ENCODE results near the gene CYP4F8. TPM values are rescaled to one million over a fixed set of nuclear protein-coding genes. Genes with fewer than 3 reads are reported as not detected.
"Not testable (repeated sequence)": the region's sequence is repeated elsewhere in the genome, so short reads cannot be mapped to it uniquely, and the experiment has no call there.

The CYP4F8 gene
- total RNA-seq, 1 experiment from 2014 or later = not detected

GRCh38 chr19:15679089-15679488, 64.1 kb downstream of the CYP4F8 start:
- H3K23ac ChIP-seq (ENCODE audit: insufficient read length, low read depth, low read length) = no peak overlapping the region
- H3K79me1 ChIP-seq (ENCODE audit: insufficient read depth, low read depth, low read length, poor library complexity, severe bottlenecking) = no peaks in the 10 kb centered on the region
- H3K9me3 Mint-ChIP-seq = peaks cover 91 to 97% of the 10 kb centered on the region in 2 experiments
- H2AFZ ChIP-seq (ENCODE audit: low read length) = no peak overlapping the region
- H3K79me2 ChIP-seq (ENCODE audit: insufficient read depth, low read length) = no peaks in the 10 kb centered on the region
- H3K4me1 Mint-ChIP-seq = no peaks in the 10 kb centered on the region
- no peak overlapping the region for H3K4me2 ChIP-seq (ENCODE audit: insufficient read depth, insufficient read length, low read length)
- no peak overlapping the region for H2BK12ac ChIP-seq (ENCODE audit: insufficient read length, low read depth, low read length)
- H4K5ac ChIP-seq (ENCODE audit: insufficient read length, low read depth, low read length) = no peak overlapping the region
- H3K9me3 ChIP-seq (ENCODE audit: control insufficient read depth, low read depth, low read length) = peaks cover 89% of the 10 kb centered on the region
- no peaks in the 10 kb centered on the region for H3K23me2 ChIP-seq (ENCODE audit: insufficient read length, low read depth, low read length, poor library complexity, severe bottlenecking)
- H3K9ac ChIP-seq (ENCODE audit: extremely low read depth, insufficient read length, low read length) = no peak overlapping the region
- no peak overlapping the region for H2BK120ac ChIP-seq (ENCODE audit: low read depth, low read length, poor library complexity, severe bottlenecking)
- no peaks in the 10 kb centered on the region for H4K20me1 ChIP-seq (ENCODE audit: control insufficient read depth, insufficient read depth, insufficient read length)
- no peak overlapping the region for H3K27ac ChIP-seq (ENCODE audit: insufficient read length, low read depth, low read length)
- H3K56ac ChIP-seq (ENCODE audit: insufficient read length, low read depth, low read length) = no peak overlapping the region
- peaks cover 5 to 21% (median 21%) of the 10 kb centered on the region in 3 experiments; a peak in 6 of 7 replicates for H3K36me3 Mint-ChIP-seq (ENCODE audit: insufficient read depth in 1 of 3, low read depth in 3 of 3)
- H3K27ac Mint-ChIP-seq = no peak overlapping the region; a peak in 1 of 7 replicates
- no peak overlapping the region for H3T11ph ChIP-seq (ENCODE audit: low read length)
- H3K27me3 Mint-ChIP-seq (ENCODE audit: low read depth) = peaks cover 2% of the 10 kb centered on the region
- H2AK5ac ChIP-seq (ENCODE audit: insufficient read length, low read length) = no peak overlapping the region
- H3K18ac ChIP-seq (ENCODE audit: insufficient read length, low read depth, low read length) = no peak overlapping the region
- WGBS (ENCODE audit: extremely low coverage, insufficient read length, low lambda C conversion rate) = no CpG with 5 or more reads among the region's 4 CpGs
- no peaks in the 10 kb centered on the region for H3K27me3 ChIP-seq (ENCODE audit: insufficient read depth, low read length)
- DNase-seq = no peak
- no peak overlapping the region for H2BK5ac ChIP-seq (ENCODE audit: insufficient read length, low read length)
- H4K8ac ChIP-seq (replicated peaks; ENCODE audit: insufficient read length, low read depth, low read length) = no peak overlapping the region
- H3K4me3 Mint-ChIP-seq = no peak overlapping the region
- no peak for TF ChIP-seq CTCF (conservative IDR thresholded peaks at IDR 0.05)
- no peak overlapping the region for H3K14ac ChIP-seq (ENCODE audit: insufficient read depth, low read length)
- no peak overlapping the region for H2BK15ac ChIP-seq (ENCODE audit: low read depth, low read length)
- no peaks in the 10 kb centered on the region for H3K4me1 ChIP-seq (ENCODE audit: insufficient read depth, low read length)
- no peak overlapping the region for H2BK20ac ChIP-seq (ENCODE audit: low read depth, low read length, poor library complexity, severe bottlenecking)
- no peak overlapping the region for H4K91ac ChIP-seq (ENCODE audit: insufficient read length, low read depth, low read length)
- H3K4ac ChIP-seq (ENCODE audit: low read depth, low read length) = no peak overlapping the region

- peaks cover 0 to 26% (median 20%) of the 10 kb centered on the region in 3 experiments; a peak in 6 of 7 replicates for H3K36me3 Mint-ChIP-seq (ENCODE audit: insufficient read depth in 1 of 3, low read depth in 3 of 3)
- not testable (repeated sequence) for H3K27me3 Mint-ChIP-seq (ENCODE audit: low read depth); H3T11ph ChIP-seq (ENCODE audit: low read length); H4K20me1 ChIP-seq (ENCODE audit: control insufficient read depth, insufficient read depth, insufficient read length); H3K79me2 ChIP-seq (ENCODE audit: insufficient read depth, low read length); DNase-seq; H3K23ac ChIP-seq (ENCODE audit: insufficient read length, low read depth, low read length); H2BK20ac ChIP-seq (ENCODE audit: low read depth, low read length, poor library complexity, severe bottlenecking); H3K9ac ChIP-seq (ENCODE audit: extremely low read depth, insufficient read length, low read length); H3K79me1 ChIP-seq (ENCODE audit: insufficient read depth, low read depth, low read length, poor library complexity, severe bottlenecking); H2BK12ac ChIP-seq (ENCODE audit: insufficient read length, low read depth, low read length); H4K5ac ChIP-seq (ENCODE audit: insufficient read length, low read depth, low read length); H2AFZ ChIP-seq (ENCODE audit: low read length); H3K27me3 ChIP-seq (ENCODE audit: insufficient read depth, low read length); H3K14ac ChIP-seq (ENCODE audit: insufficient read depth, low read length); H3K4me2 ChIP-seq (ENCODE audit: insufficient read depth, insufficient read length, low read length); H3K18ac ChIP-seq (ENCODE audit: insufficient read length, low read depth, low read length); H3K4me3 Mint-ChIP-seq; H3K23me2 ChIP-seq (ENCODE audit: insufficient read length, low read depth, low read length, poor library complexity, severe bottlenecking); H4K91ac ChIP-seq (ENCODE audit: insufficient read length, low read depth, low read length); H3K4me1 Mint-ChIP-seq; H3K4ac ChIP-seq (ENCODE audit: low read depth, low read length); H2BK120ac ChIP-seq (ENCODE audit: low read depth, low read length, poor library complexity, severe bottlenecking); H3K27ac Mint-ChIP-seq; H2BK5ac ChIP-seq (ENCODE audit: insufficient read length, low read length); H3K56ac ChIP-seq (ENCODE audit: insufficient read length, low read depth, low read length); H3K4me1 ChIP-seq (ENCODE audit: insufficient read depth, low read length); H3K27ac ChIP-seq (ENCODE audit: insufficient read length, low read depth, low read length); H4K8ac ChIP-seq (replicated peaks; ENCODE audit: insufficient read length, low read depth, low read length); H2BK15ac ChIP-seq (ENCODE audit: low read depth, low read length); H2AK5ac ChIP-seq (ENCODE audit: insufficient read length, low read length)
- H3K9me3 Mint-ChIP-seq = peaks cover 92 to 97% of the 10 kb centered on the region in 2 experiments
- WGBS (ENCODE audit: extremely low coverage, insufficient read length, low lambda C conversion rate) = no CpG with 5 or more reads among the region's 4 CpGs
- peaks cover 90% of the 10 kb centered on the region for H3K9me3 ChIP-seq (ENCODE audit: control insufficient read depth, low read depth, low read length)
Observed at GRCh38 chr19:15679865-15680264, 64.8 kb downstream of the CYP4F8 start.

All from H9 (cell line).